Upper lobe of left lung (tissue), 6 donors: ENCODE measurements around the gene WNT3. TPM values are rescaled to one million over a fixed set of nuclear protein-coding genes. Genes with fewer than 3 reads are reported as not detected.

Experiments used
- ATAC-seq, 2 donors: fragments of 200-7000 bp; cut with Tn5 transposase; one replicate each; pipeline ENCODE4 v1.9.1; 2022; ENCODE audit warnings: mild to moderate bottlenecking in 2 of 2, moderate library complexity in 2 of 2; ENCODE audit not compliant: low FRiP score in 2 of 2
- DNase-seq, 2 donors: peaks; one replicate each; pipeline ENCODE4 v3.0.0-alpha.2; 2019 to 2020
- H3K27ac ChIP-seq, 4 donors: fragments of 200-600 bp; sonication (generic); one replicate each; pipeline ENCODE4 v1.5.1; 2016 to 2019
- H3K27me3 ChIP-seq, 4 donors: fragments of 200-600 bp; sonication (generic); one replicate each; pipeline ENCODE4 v1.5.1; 2017 to 2019
- H3K36me3 ChIP-seq, 4 donors: fragments of 200-600 bp; sonication (generic); one replicate each; pipeline ENCODE4 v1.5.1; 2016 to 2019
- H3K4me1 ChIP-seq, 4 donors: fragments of 200-600 bp; sonication (generic); one replicate each; pipeline ENCODE4 v1.5.1; 2018 to 2019
- H3K4me3 ChIP-seq, 4 donors: fragments of 200-600 bp; sonication (generic); one replicate each; pipeline ENCODE4 v1.5.1; 2017 to 2019; ENCODE audit warnings: mild to moderate bottlenecking in 2 of 4, moderate library complexity in 1 of 4
- H3K9me3 ChIP-seq, 4 donors: fragments of 200-600 bp; sonication (generic); one replicate each; pipeline ENCODE4 v1.5.1; 2018 to 2019
- CTCF ChIP-seq, 6 experiments: fragments of 450-650 bp in 4 of 6; fragments of 200-600 bp in 2 of 6; sonication (generic) in 2 of 6; IDR thresholded peaks; one replicate each; pipeline ENCODE4 v1.5.1; 2016 to 2019; ENCODE audit warnings: antibody characterized with exemption in 6 of 6
- EP300 ChIP-seq, 4 donors: sonication (generic); formaldehyde crosslinking; IDR thresholded peaks; one replicate each; pipeline ENCODE4 v1.5.1; 2017; ENCODE audit warnings: antibody characterized with exemption in 4 of 4, control low read depth in 2 of 4
- POLR2A ChIP-seq, 4 donors: fragments of 450-650 bp; IDR thresholded peaks; one replicate each; pipeline ENCODE4 v1.5.1; 2016 to 2017; ENCODE audit warnings: antibody characterized with exemption in 4 of 4, mild to moderate bottlenecking in 2 of 4
- POLR2AphosphoS5 ChIP-seq, 2 donors: sonication (generic); formaldehyde crosslinking; IDR thresholded peaks; one replicate each; pipeline ENCODE4 v1.5.1; 2017; ENCODE audit warnings: antibody characterized with exemption in 2 of 2
- WGBS, 2 donors: methylation state at CpG; one replicate each; pipeline ENCODE4 v1.1.5; 2017 to 2018; 5-methylcytosine and 5-hydroxymethylcytosine counted together
- total RNA-seq, 6 donors: library from RNA; depleted of rRNA in 4 of 6; stranded (reverse); fragments of >200 nt in 4 of 6; gene quantifications; one replicate each; pipeline versions ENCODE4 v1.1.0 to v1.2.1, GENCODE V29; 2016 to 2021
- donor health status: DM: no; HTN: no; CAD: no; lungs with moderate emphysema.
- donor health status: DM: no; HTN: yes; CAD: no; lungs with severe emphysema.

WNT3 gene
- total RNA-seq, 6 donors from 2014 or later: 1.1 to 4.6 (median 1.9) TPM

DNA sequence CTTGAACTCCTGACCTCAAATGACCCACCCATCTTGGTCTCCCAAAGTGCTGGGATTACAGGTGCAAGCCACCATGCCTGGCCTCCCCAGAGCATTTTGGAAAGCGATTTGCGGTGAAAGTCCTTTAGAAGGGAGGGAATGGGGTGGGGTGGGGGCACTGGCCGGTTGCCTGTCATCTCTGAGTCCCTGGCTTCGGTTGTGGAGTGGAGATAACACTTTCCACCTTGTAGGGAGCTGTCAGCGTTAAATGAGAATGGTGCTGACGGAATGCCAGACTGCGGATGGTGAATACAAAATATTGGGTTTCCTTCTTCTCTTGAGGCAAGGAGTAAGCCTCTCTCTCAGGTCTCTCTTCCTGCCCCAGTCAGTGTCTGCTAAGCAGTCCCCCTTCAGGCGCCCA, 5.2 kb upstream of the WNT3 start:
- H3K9me3 ChIP-seq: no peaks in the 10 kb centered on the region
- DNase-seq (no peak), ATAC-seq (no peak)
- H3K4me3 ChIP-seq: no peak overlapping the region
- peaks cover 1 to 41% (median 22%) of the 10 kb centered on the region in 4 donors for H3K27me3 ChIP-seq
- H3K36me3 ChIP-seq: no peaks in the 10 kb centered on the region
- TF ChIP-seq POLR2AphosphoS5 (IDR thresholded peaks at IDR 0.05) (no peak), EP300 (IDR thresholded peaks at IDR 0.05) (no peak), POLR2A (IDR thresholded peaks at IDR 0.05) (no peak), CTCF (IDR thresholded peaks at IDR 0.05) (no peak)
- peaks cover 15 to 20% (median 16%) of the 10 kb centered on the region in 4 donors for H3K4me1 ChIP-seq
- H3K27ac ChIP-seq: no peak overlapping the region
- WGBS, 2 donors: 64 to 78% methylated on average over 8 of the region's 8 CpGs

DNA sequence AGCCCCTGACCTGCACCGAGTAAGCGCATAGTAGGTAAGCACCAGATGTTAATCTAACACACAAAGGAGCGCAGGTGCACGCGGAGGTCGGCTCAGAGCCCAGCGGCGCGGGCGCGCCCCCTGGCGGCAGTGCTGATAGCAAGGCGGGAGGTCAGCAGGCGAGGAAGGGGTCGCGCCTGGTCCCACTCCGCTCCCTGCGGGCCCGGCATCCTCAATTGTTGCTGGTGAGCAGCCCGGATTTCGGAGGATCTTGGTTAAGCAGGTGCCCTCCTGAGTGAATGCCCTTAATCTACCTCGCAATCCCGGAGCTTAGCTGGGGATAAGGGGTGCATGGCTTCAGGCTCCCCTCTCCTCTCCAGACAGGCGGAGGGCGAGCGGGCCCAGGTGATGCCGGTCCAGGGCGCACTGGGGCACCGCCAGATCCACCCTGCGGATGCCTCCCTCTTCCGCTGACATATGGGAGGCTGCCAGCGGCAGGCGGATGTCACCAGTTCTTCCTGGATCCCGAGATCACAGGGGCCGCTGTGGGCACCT, 4.0 kb upstream of the WNT3 start:
- H3K4me3 ChIP-seq: no peak overlapping the region
- WGBS, 2 donors: 9 to 21% methylated on average over 6 to 33 of the region's 35 CpGs
- no peaks in the 10 kb centered on the region for H3K9me3 ChIP-seq
- TF ChIP-seq CTCF (IDR thresholded peaks at IDR 0.05) (peak; percentile 32 to 70 (median 56)), POLR2AphosphoS5 (IDR thresholded peaks at IDR 0.05) (no peak), EP300 (IDR thresholded peaks at IDR 0.05) (no peak), POLR2A (IDR thresholded peaks at IDR 0.05) (no peak)
- DNase-seq (peak; percentile 35 to 93), ATAC-seq (no peak)
- no peak overlapping the region for H3K27ac ChIP-seq
- H3K27me3 ChIP-seq: peaks cover 4 to 51% (median 32%) of the 10 kb centered on the region in 4 donors
- peaks cover 21 to 29% (median 25%) of the 10 kb centered on the region in 4 donors for H3K4me1 ChIP-seq
- H3K36me3 ChIP-seq: no peaks in the 10 kb centered on the region

- no peak for ATAC-seq
- no peaks in the 10 kb centered on the region for H3K36me3 ChIP-seq
- H3K4me1 ChIP-seq: peaks cover 21 to 29% (median 25%) of the 10 kb centered on the region in 4 donors
- no peaks in the 10 kb centered on the region for H3K9me3 ChIP-seq
- no peak overlapping the region for H3K4me3 ChIP-seq
- WGBS, 2 donors: 15 to 21% methylated on average over 31 of the region's 31 CpGs
- peaks cover 4 to 58% (median 37%) of the 10 kb centered on the region in 4 donors for H3K27me3 ChIP-seq
- no peak overlapping the region for H3K27ac ChIP-seq
- no peak for DNase-seq
- TF ChIP-seq POLR2A (IDR thresholded peaks at IDR 0.05): no peak
- no peak for TF ChIP-seq CTCF (IDR thresholded peaks at IDR 0.05)
- no peak for TF ChIP-seq POLR2AphosphoS5 (IDR thresholded peaks at IDR 0.05)
- no peak for TF ChIP-seq EP300 (IDR thresholded peaks at IDR 0.05)
Measured at GRCh38 chr17:46821482-46822387, 3.2 kb upstream of the WNT3 start.

DNA sequence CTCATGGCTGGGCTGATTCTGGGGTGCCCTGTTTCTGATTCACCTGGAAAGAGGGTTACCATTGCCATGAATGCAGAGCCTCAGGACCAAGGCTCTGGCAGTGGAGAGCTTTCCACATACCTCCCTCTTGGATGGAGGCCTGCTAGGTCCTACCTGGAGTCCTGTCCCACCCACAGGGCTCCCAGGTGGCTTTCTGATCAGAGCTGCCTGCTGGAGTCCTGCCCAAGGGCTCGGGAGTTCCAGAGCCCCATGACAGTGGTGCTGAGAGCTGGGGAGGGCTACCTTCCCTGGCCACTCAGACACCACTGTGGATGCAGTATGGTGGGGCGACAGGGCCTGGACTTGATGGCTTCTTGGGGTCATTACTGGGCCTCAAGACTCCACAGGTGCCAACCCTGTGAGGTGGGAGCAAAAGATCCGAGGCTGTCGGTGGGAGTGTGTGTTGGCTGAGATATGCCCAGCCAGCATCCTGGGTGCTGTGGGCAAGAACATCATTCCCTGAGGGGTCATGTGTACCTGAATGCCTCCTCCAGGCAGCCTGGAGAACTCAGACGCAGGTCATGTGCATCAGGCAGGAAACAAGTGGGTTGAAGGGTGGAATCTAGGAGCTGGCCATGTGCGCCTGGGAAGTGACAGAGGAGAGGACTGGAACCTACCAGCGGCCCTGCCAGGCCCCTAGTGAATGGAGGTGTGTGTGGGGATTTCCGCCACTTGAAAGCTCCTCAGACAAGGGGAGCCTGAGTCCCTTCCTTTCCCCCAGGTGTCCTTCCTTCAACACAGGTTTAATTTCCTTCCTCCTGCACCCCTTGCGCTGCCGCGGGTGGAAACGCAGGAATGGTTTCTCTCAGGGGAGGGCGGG, 2.3 kb upstream of the WNT3 start:
- 23 to 52% methylated on average over 8 to 12 of the region's 13 CpGs for WGBS, 2 donors
- H3K9me3 ChIP-seq: no peaks in the 10 kb centered on the region

More for the DNA sequence above, 2.3 kb upstream of the WNT3 start:
- no peak for ATAC-seq
- no peak for DNase-seq
- Histone ChIP-seq H3K27me3 (peaks cover 4 to 61% (median 39%) of the 10 kb centered on the region in 4 donors), H3K4me1 (peaks cover 21 to 29% (median 25%) of the 10 kb centered on the region in 4 donors), H3K4me3 (no peak overlapping the region), H3K36me3 (no peaks in the 10 kb centered on the region), H3K27ac (no peak overlapping the region)
- TF ChIP-seq POLR2AphosphoS5 (IDR thresholded peaks at IDR 0.05) (no peak), CTCF (IDR thresholded peaks at IDR 0.05) (no peak), POLR2A (IDR thresholded peaks at IDR 0.05) (no peak), EP300 (IDR thresholded peaks at IDR 0.05) (no peak)
